ENCODE data around the gene TBC1D2B. TPM values are rescaled to one million over a fixed set of nuclear protein-coding genes. Genes with fewer than 3 reads are reported as not detected.

TBC1D2B gene
- total RNA-seq, 4 donors from 2014 or later: 4.7 to 9.6 (median 8.1) TPM

DNA sequence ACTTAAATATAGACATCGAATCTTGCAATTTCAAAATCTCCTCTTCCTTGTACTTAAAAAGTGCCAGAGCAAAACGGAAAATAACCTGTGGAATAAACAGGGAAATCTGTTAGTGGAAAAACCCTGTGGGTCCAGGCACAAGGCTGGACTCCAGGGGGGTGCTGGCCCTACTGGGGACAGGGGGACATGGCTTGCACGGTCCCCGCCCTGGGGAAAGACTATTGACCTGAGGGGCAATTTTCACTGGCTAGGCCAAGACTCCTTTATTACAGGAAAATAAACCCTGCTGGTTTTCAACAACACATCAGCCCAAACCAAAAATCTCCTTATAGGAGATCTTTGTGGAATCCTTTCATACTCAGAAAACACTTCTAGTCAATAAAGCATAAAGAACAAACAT is 75.9 kb downstream of the TBC1D2B start:
- ATAC-seq: no peak
- DNase-seq: no peak
- no peak for TF ChIP-seq POLR2A (IDR thresholded peaks at IDR 0.05)
- TF ChIP-seq, protein P1, sequence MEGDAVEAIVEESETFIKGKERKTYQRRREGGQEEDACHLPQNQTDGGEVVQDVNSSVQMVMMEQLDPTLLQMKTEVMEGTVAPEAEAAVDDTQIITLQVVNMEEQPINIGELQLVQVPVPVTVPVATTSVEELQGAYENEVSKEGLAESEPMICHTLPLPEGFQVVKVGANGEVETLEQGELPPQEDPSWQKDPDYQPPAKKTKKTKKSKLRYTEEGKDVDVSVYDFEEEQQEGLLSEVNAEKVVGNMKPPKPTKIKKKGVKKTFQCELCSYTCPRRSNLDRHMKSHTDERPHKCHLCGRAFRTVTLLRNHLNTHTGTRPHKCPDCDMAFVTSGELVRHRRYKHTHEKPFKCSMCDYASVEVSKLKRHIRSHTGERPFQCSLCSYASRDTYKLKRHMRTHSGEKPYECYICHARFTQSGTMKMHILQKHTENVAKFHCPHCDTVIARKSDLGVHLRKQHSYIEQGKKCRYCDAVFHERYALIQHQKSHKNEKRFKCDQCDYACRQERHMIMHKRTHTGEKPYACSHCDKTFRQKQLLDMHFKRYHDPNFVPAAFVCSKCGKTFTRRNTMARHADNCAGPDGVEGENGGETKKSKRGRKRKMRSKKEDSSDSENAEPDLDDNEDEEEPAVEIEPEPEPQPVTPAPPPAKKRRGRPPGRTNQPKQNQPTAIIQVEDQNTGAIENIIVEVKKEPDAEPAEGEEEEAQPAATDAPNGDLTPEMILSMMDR (IDR thresholded peaks at IDR 0.05 in 4 of 5, conservative IDR thresholded peaks at IDR 0.05 in 1 of 5): no peak
- H3K4me3 ChIP-seq: no peak overlapping the region
- H3K36me3 ChIP-seq: peaks cover 0 to 10% of the 10 kb centered on the region in 2 donors
- in situ Hi-C loops (cut with MboI; ENCODE audit: low sequenced_read_pairs in 4 of 4): loop anchor here in 1 of 4 donors (5.0 to 10.0 kb wide), 2 partner anchors 83 to 106 kb away; no protein-coding TSS in a partner anchor
- no peak overlapping the region for H3K27ac ChIP-seq
- intact Hi-C loops (cut with DNase I; ENCODE audit: low total_unique reads): loop anchor here (5.0 kb wide), 1 partner anchor 201 kb away; no protein-coding TSS in a partner anchor
- H3K9me3 ChIP-seq: no peaks in the 10 kb centered on the region
- peaks cover 48 to 49% of the 10 kb centered on the region in 2 donors for H3K4me1 ChIP-seq
- no peaks in the 10 kb centered on the region for H3K27me3 ChIP-seq

DNA sequence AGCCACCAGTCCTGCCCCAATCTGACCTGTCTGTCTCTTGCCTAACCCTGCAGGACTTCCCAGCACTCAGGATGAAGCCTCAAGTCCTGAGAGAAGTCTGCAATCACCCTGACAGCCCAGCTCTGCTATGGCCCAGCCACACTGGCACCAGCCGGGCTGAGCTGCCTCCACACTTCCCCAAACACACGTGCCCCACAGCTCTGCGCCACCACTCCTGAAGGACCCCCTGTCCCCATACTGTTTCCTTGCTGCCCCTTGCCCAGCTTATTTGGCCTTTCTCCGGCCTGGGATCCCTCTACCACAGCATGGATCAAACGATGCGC is 76.6 kb downstream of the TBC1D2B start:
- Histone ChIP-seq H3K4me3 (no peak overlapping the region), H3K9me3 (no peaks in the 10 kb centered on the region), H3K27ac (no peak overlapping the region), H3K27me3 (no peaks in the 10 kb centered on the region), H3K4me1 (peaks cover 41 to 43% of the 10 kb centered on the region in 2 donors), H3K36me3 (peaks cover 0 to 10% of the 10 kb centered on the region in 2 donors)
- in situ Hi-C loops (cut with MboI; ENCODE audit: low sequenced_read_pairs in 4 of 4): loop anchor here in 1 of 4 donors (5.0 to 10.0 kb wide), 2 partner anchors 84 to 106 kb away; no protein-coding TSS in a partner anchor
- TF ChIP-seq POLR2A (IDR thresholded peaks at IDR 0.05): no peak
- TF ChIP-seq, protein P1 (IDR thresholded peaks at IDR 0.05 in 4 of 5, conservative IDR thresholded peaks at IDR 0.05 in 1 of 5): no peak
- DNase-seq (no peak), ATAC-seq (no peak)
- intact Hi-C loops (cut with DNase I; ENCODE audit: low total_unique reads): loop anchor here (1.0 to 5.0 kb wide), 2 partner anchors 107 to 201 kb away; no protein-coding TSS in a partner anchor

DNA sequence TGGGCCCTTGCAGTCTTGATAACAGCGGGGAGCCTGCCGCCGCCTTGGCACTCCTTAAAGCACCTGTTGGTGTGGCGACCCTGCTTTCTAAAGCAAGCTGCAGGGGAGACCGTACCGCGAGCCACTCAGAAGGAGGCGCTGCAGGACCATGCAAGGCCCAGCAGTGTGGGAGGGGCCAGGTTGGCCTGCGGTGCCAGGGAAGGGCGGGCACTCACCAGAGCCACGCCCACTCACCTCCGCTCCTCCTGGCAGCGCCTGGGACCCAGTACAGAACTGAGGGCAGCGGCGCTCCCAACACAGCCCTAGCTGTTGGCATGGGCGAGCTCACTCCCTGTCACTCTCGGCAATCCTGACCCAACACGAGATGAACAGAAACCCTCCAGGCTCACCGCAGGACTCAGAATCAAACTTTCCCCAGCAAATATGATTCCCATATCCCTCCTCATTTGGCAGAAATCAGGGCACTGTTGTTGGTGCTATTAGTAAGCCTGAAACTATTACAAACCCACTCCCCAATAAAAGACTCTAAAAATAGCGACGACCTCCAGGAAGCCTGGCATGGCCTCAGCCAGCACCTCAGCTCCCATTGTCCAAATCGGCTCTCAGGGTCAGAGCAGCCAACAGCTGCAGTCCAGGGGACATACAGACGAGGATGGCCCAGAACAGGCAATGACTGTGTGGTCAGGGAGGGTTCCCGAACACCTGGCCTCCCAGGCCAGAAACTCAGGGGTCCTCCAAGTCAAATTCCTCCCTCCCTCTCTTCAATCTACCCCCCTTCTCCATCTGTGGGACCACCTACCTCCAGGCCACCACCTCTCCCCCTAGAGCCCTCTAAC is 77.2 kb downstream of the TBC1D2B start:
- H3K4me1 ChIP-seq: peaks cover 38 to 42% of the 10 kb centered on the region in 2 donors
- no peaks in the 10 kb centered on the region for H3K9me3 ChIP-seq
- no peak overlapping the region for H3K27ac ChIP-seq
- in situ Hi-C loops (cut with MboI; ENCODE audit: low sequenced_read_pairs in 4 of 4) (loop anchor here in 1 of 4 donors (5.0 to 10.0 kb wide), 2 partner anchors 84 to 107 kb away; no protein-coding TSS in a partner anchor), intact Hi-C loops (cut with DNase I; ENCODE audit: low total_unique reads) (loop anchor here (1.0 to 5.0 kb wide), 2 partner anchors 108 to 202 kb away; no protein-coding TSS in a partner anchor)
- peaks cover 0 to 10% of the 10 kb centered on the region in 2 donors for H3K36me3 ChIP-seq
- no peak overlapping the region for H3K4me3 ChIP-seq
- no peak for TF ChIP-seq POLR2A (IDR thresholded peaks at IDR 0.05)
- TF ChIP-seq, protein P1 (IDR thresholded peaks at IDR 0.05 in 4 of 5, conservative IDR thresholded peaks at IDR 0.05 in 1 of 5): peak; percentile 69 to 89 (median 77)
- ATAC-seq (peak; percentile 3 to 15), DNase-seq (peak; percentile 60 to 83)
- no peaks in the 10 kb centered on the region for H3K27me3 ChIP-seq

DNA sequence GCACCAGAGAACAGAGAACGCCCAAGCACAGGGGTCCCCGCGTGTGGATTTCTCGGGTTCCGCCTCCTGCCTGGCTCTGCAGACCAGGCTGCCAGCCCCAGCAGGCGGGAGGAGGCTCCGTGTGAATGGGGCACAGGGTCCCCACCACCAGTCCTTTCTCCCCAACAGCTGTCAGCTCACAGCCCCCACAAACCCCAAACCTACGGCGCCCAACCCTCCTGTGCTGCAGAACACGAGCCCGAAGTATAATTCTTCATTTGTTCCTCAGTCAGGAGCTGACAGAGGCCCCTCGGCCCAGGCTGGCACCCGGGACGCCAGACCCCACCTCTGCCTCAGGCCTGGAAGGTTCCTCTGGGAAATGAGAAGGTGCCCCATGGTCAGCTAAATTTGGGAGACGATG is 78.0 kb downstream of the TBC1D2B start:
- Histone ChIP-seq H3K27me3 (no peaks in the 10 kb centered on the region), H3K9me3 (no peaks in the 10 kb centered on the region), H3K27ac (no peak overlapping the region), H3K4me3 (no peak overlapping the region), H3K4me1 (peaks cover 36 to 41% of the 10 kb centered on the region in 2 donors), H3K36me3 (peaks cover 0 to 10% of the 10 kb centered on the region in 2 donors)
- TF ChIP-seq POLR2A (IDR thresholded peaks at IDR 0.05): no peak
- TF ChIP-seq, protein P1 (IDR thresholded peaks at IDR 0.05 in 4 of 5, conservative IDR thresholded peaks at IDR 0.05 in 1 of 5): no peak
- in situ Hi-C loops (cut with MboI; ENCODE audit: low sequenced_read_pairs in 4 of 4): loop anchor here in 1 of 4 donors (10.0 kb wide), 1 partner anchor 105 kb away; no protein-coding TSS in a partner anchor
- no peak for ATAC-seq
- no peak for DNase-seq
- intact Hi-C loops (cut with DNase I; ENCODE audit: low total_unique reads): no loop called here

Data from gastrocnemius medialis (tissue), 4 donors.